NCI-H187 (cell line): ENCODE results near the gene KHDRBS2.

Source experiments
- DNase-seq, 2 experiments: peaks; one replicate each; lab custom pipeline; 2025; lab: John Stamatoyannopoulos, UW

The KHDRBS2 gene

GRCh38 chr6:62285612-62286469 lies at the start of gene KHDRBS2:
Gene KHDRBS2 (minus strand): TSS chr6:62286225.
- DNase-seq, result no peak

DNA sequence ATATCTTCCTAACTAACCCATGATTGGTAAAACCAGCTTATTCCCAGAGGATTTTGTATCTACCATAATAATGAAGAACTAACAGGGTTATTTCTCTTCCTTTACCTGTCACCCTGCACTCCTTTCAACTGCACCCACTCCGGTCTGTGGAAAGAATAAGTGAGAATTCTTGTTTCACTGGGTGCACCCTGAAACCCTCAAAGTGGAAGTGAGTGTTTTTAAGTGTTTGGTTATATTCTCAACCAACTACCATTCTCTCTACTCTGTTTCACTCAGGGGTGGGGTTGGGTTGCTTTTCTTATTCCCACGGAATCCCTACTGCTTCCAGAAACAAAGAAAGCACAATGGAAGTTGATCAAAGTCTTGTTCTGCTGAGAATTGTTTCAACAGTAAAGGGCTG lies 42.6 kb upstream of the KHDRBS2 start:
- no peak for DNase-seq

DNA sequence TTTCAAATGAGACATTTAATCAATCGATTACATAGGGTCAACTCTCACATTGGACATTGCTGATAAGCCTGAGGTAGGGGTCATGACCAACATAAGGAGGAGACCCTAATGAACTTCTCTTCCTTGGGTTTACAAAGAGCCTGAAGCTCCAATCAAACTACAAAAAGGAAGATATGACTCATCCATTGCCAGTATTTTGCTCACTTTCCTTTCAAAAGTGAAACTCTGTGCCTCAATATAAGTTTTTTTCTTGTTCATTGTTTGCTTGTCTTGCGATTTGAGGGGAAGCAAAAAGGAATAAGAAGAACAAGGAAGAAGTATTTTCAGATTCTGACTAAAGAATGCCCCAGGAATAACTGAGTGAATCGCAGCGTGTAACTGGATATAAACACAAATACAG lies 38.8 kb upstream of the KHDRBS2 start:
- DNase-seq, result no peak

GRCh38 chr6:62323818-62324431 lies 37.9 kb upstream of the KHDRBS2 start:
- no peak for DNase-seq

- no peak for DNase-seq
Observed at GRCh38 chr6:62298745-62299392, 12.8 kb upstream of the KHDRBS2 start.

DNA sequence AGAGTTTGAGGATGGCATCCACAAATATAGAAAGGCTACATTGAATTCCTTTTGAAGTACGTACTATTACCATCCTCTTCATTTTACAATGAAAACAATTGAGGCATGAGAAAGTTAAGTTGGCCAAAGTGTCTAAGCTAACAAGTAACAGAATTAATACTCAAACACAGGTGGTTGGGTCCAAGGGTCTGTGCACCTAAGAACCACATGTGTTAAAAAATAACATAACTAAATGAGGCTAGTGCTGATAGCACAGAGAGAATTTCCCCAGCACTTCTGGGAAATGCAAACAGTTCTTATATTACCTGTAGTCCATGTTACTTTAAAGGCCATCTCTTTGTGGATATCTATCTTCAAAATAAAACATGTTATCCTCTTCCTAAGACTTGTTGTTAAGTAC lies 10.5 kb upstream of the KHDRBS2 start:
- DNase-seq, result no peak

DNA sequence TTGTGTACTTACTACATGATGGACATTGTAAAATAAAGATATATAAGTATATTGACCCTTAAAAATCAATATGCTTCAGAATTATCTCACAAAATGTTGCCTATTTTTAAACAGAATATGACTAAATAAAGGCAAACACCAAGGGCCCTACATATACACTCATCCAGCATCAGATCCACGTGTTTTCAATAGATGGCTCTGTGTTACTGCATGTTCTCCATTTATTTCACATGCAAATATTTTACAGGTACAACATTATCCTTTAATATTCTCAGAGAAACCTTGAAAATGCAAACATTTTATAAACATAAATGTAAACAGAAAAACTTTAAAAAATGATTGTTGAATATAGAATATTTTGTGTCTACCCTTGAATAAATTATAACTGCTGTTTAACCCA lies 2.9 kb upstream of the KHDRBS2 start:
- no peak for DNase-seq

- DNase-seq, result no peak
Observed at GRCh38 chr6:62288562-62288961, 2.5 kb upstream of the KHDRBS2 start.

DNA sequence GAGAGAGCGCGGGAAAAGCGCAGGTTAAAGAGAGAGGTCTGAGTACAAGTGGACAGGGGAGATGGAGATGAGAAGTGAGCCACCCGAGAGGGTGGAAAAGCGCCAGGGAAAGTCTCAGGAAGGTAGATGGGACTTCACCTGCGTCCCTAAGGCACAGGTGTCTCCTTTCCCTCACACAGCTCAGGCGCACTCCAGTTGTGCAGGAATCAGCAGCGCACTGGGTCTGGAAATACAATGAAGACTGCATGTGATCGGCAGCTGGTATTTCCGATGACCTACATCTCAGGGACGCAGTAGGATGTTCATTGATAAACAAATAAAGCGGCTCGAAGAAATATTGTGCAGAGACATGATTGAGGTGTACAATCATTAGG lies 432 bp upstream of the KHDRBS2 start:
- DNase-seq, result no peak

DNA sequence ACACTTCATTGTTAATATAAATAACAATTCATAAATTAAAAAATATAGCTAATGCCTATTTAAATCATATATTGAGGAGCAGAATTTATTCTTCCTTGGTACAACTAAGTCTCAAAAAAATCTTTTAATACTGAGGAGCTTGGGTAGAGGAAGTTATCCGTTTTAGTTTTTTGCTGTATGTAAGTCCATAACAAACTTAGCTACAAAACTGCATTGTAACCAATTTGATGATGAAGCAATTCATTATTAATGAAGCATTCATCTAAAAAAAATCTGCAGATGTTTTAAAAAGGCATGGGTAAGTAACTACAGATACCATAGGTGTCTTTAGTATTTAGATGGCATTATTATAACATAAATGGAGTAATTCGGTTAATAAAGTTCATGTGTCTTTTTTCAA lies 1.3 kb downstream of the KHDRBS2 start:
- no peak for DNase-seq

DNA sequence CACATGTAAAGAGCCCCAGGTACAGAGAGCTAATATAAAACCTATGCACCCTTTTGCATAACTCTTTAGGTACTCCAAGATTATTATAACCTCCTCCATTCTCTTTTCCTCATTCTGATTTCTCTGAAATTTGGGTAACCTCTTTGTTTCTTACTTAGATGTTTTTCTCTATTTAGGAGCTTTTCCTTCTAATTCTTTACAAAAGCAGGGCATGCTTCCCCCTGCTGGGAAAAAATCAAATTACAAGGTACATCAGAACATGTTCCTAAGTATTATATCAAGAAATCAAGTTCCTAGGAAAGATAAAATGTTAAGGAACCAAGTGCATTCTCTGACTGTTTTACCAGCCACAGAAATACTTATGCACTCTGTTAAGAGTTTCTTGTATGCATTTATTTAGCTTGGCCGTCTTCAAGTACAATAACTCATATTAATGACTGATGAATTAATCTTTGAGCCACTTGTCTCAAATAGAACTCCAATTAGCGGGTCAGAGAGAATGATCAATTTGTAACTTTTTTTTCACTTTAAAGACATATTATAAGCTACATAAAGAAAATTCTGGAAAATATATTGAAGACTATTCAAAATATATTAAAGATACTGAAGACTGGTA lies 2.1 kb downstream of the KHDRBS2 start:
- DNase-seq, result no peak

DNA sequence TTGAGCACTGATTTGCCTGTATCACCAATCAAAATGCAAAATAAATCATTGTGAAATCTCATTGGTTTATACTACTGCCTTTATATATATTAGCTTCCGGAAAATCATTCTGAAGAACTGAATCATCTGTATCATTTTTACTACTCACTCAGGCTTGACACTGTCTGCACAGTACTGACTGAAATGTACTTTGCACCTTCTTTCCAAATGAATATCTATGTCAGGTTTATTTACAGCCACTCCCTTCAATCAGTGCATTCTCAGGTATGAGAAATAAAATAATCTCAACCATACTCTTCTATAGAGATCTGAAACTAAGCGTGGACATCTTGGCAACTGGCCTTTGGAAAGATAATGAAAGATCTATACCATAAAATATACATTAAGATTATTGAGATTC lies 2.7 kb downstream of the KHDRBS2 start:
- no peak for DNase-seq

DNA sequence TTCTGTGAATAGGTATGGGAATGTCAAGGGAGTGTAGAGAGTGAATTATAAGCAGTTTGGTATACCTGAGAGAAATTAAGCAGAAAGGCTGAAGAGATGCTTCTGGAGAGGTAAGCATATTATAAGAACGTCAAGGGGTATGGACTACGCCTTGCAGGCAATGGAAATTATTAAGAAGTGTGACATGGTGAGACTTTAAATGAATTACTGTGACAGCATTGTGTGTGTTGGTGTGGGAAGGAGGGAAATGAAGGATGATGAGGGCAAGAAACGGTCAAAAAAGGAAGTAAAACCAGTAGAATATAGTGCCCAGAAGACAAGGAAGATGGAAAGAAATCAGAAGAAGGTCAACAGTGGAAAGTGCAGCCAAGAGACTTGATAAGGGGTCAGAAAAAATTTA lies 5.9 kb downstream of the KHDRBS2 start:
- DNase-seq, result no peak

- DNase-seq, result no peak
Observed at GRCh38 chr6:62272114-62272513, 13.9 kb downstream of the KHDRBS2 start.

GRCh38 chr6:62265906-62266525 lies 20.0 kb downstream of the KHDRBS2 start:
- no peak for DNase-seq

DNA sequence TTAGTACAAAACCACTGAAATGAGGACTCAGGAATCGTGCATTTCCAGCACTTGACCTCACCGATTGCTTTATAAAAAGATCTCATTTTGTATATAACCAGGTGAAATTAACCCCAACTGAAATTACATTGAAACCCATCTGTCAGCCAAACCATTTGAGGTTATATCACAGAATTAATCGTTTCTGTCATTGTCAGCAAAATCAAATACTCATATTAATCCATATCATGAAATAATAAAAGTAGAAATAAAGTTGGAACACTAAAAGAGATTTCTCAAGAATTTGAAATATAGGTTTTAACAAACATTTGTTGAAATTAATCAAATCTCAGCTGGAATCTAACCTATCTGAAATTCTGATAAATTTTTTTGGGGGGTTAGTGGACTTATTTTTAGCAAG lies 23.7 kb downstream of the KHDRBS2 start:
- DNase-seq, result no peak

DNA sequence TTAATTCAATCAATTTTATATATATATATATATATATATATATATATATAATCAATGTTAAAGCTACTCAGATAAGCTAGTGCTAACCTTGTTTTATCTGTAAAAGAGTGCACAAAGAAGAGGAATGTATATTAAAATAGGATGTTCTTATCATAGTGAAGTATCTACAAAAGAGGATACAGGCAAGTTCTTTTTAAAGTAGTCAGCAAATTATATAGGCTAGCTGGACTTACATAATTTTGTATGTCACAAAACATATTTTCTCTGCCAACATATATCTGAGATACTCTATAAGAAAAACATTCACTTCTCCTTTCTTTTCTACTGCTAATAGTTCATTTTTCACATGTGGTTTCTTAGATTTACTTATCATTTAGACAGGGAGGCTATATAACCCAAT lies 39.9 kb downstream of the KHDRBS2 start:
- no peak for DNase-seq

GRCh38 chr6:62236784-62237183 lies 49.2 kb downstream of the KHDRBS2 start:
- no peak for DNase-seq

DNA sequence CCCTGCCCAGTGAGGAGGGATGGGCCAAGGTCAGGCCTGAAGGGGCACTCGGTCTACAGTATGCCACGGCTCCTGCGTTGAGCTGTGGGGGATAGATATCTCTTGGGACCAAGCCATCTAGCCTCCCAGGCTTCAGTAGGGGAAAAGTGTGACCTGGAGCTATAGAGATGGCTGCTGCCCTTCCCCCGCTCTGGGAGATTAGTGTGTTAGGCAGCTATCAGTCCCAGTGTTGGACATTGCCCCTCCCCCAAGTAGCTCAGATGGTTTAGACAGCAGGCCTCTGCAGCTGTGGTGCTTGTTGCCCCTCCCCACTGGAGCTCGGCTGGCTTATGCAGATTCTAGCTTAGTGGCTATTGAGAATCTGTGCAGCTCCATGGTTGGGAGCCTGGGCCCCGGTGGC lies 56.8 kb downstream of the KHDRBS2 start:
- no peak for DNase-seq

GRCh38 chr6:62217866-62218265 lies 68.2 kb downstream of the KHDRBS2 start:
- no peak for DNase-seq

DNA sequence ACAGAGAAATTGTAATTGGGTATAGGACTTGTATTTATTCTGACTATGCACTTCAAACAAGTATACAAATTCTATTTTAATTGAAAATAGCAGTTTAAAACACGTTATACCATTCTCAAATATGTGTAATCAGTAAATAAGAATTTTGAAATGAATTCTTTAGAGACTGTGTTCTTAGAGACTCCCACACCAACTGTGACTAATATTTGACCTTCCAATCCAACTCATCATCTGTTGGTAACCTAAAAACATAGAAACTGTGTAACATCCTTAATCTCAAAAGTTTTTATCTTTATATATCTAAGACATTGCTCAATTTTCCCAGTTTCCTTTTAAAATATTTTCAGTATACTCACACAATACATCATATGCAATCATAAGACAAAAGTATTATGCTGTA lies 83.9 kb downstream of the KHDRBS2 start:
- DNase-seq, result no peak

GRCh38 chr6:62192593-62192992 lies 93.4 kb downstream of the KHDRBS2 start:
- no peak for DNase-seq
